OCI-LY3 (cell line): ENCODE data around the gene TRAPPC12.

Experiments used
- H2AFZ ChIP-seq: fragments of 200-600, 300-600 bp; shearing (Covaris generic); 2 replicates; pipeline ENCODE4 v1.6.0; 2014; ENCODE audit warnings: antibody characterized with exemption, low read depth, low read length
- H3K27ac ChIP-seq: fragments of 200-600, 300-600 bp; sonication (generic); 2 replicates; pipeline ENCODE4 v1.5.1; 2014; ENCODE audit warnings: mild to moderate bottlenecking, low read length, moderate library complexity, mixed read lengths
- H3K27me3 ChIP-seq: fragments of 200-600, 300-600 bp; sonication (generic); 2 replicates; pipeline ENCODE4 v1.6.1; 2014; ENCODE audit warnings: low read depth, low read length, mixed read lengths
- H3K36me3 ChIP-seq: fragments of 200-600, 300-600 bp; sonication (generic); replicated peaks from 2 replicates; pipeline ENCODE3; 2014; ENCODE audit warnings: low read depth, low read length, mixed read lengths
- H3K4me1 ChIP-seq: fragments of 300-600, 200-600 bp; sonication (generic); 2 replicates; pipeline ENCODE4 v1.6.1; 2014; ENCODE audit warnings: low read length, mixed read lengths
- H3K4me2 ChIP-seq: fragments of 200-600, 300-600 bp; sonication (generic); 2 replicates; pipeline ENCODE4 v1.6.1; 2014; ENCODE audit warnings: low read length, mixed read lengths
- H3K4me3 ChIP-seq: fragments of 300-600, 200-600 bp; sonication (generic); 2 replicates; pipeline ENCODE4 v1.5.1; 2014; ENCODE audit warnings: antibody characterized with exemption, mild to moderate bottlenecking, low read length, moderate library complexity
- H3K79me2 ChIP-seq: fragments of 300-600, 200-600 bp; shearing (Covaris generic); 2 replicates; pipeline ENCODE4 v1.6.1; 2014; ENCODE audit warnings: mild to moderate bottlenecking, low read length, mixed read lengths
- H3K9ac ChIP-seq: fragments of 300-600, 200-600 bp; shearing (Covaris generic); 2 replicates; pipeline ENCODE4 v1.6.0; 2014; ENCODE audit warnings: mild to moderate bottlenecking, low read length, moderate library complexity
- H3K9me3 ChIP-seq: fragments of 200-600, 300-600 bp; shearing (Covaris generic); 2 replicates; pipeline ENCODE4 v1.6.1; 2014; ENCODE audit warnings: low read length, mixed read lengths; ENCODE audit not compliant: insufficient read depth
- H4K20me1 ChIP-seq: fragments of 200-600, 300-600 bp; sonication (generic); 2 replicates; pipeline ENCODE4 v1.6.1; 2016; ENCODE audit warnings: low read length, mixed read lengths; ENCODE audit not compliant: insufficient read depth
- EZH2phosphoT487 ChIP-seq: fragments of 200-600 bp; shearing (Covaris generic); IDR thresholded peaks from 2 replicates; pipeline ENCODE4 v1.6.1; 2018; ENCODE audit warnings: antibody characterized with exemption, mixed run types, low read depth
- TF ChIP-seq, protein P1 (sequence below): fragments of 200-600, 300-600 bp; sonication (generic); IDR thresholded peaks from 2 replicates; pipeline ENCODE4 v1.5.1; 2014; ENCODE audit warnings: antibody characterized with exemption, low read length, low read depth

The TRAPPC12 gene

DNA sequence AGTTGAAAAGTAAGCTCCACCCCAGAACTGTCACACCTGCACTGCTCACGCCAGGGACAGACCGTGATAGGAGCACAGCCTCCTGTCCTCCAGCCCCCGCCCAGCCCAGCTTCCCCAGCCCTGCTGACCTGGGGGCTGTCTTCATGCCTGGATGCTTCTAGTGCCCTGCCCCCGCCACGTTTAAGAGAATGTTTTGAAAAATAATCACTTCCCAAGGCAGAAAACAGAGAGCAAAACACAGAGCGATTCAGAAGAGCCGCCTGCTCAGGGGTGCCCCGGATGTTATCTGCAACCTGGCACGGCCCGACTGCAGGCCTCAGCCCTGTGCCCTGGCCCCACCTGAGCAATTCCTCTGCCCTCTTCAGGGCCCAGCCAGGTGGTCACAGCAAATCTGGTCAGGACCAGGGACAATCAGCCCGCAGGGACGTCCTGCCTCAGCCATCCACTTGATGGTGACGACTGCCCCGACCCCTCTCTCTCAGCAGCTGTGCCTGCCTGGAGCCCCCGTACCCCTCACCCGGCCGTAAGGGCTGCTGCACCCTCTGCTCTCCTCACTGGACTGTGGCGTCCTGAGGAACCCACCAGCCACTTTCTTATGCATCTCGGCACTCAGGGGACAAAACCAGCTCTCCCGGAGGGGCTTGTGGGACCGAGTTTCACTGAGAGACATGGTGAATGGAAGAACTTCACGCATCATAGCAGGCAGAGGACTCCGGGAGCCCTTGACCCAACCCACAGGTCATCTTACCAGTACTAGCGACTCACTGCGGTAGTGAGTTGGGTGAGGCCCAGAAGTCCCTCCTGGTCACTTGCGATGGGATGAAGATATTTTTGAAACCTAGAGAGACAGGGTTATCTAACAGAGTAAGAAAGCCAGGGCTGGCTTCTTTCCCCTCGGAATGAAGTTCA is 109.6 kb downstream of the TRAPPC12 start:
- peaks cover 11% of the 10 kb centered on the region for H3K36me3 ChIP-seq
- H3K4me1 ChIP-seq: no peaks in the 10 kb centered on the region
- H4K20me1 ChIP-seq: no peaks in the 10 kb centered on the region
- no peak overlapping the region for H3K9ac ChIP-seq
- no peaks in the 10 kb centered on the region for H3K79me2 ChIP-seq
- H3K4me2 ChIP-seq: no peak overlapping the region
- H3K27ac ChIP-seq: no peak overlapping the region
- no peak for TF ChIP-seq EZH2phosphoT487
- TF ChIP-seq, protein P1, sequence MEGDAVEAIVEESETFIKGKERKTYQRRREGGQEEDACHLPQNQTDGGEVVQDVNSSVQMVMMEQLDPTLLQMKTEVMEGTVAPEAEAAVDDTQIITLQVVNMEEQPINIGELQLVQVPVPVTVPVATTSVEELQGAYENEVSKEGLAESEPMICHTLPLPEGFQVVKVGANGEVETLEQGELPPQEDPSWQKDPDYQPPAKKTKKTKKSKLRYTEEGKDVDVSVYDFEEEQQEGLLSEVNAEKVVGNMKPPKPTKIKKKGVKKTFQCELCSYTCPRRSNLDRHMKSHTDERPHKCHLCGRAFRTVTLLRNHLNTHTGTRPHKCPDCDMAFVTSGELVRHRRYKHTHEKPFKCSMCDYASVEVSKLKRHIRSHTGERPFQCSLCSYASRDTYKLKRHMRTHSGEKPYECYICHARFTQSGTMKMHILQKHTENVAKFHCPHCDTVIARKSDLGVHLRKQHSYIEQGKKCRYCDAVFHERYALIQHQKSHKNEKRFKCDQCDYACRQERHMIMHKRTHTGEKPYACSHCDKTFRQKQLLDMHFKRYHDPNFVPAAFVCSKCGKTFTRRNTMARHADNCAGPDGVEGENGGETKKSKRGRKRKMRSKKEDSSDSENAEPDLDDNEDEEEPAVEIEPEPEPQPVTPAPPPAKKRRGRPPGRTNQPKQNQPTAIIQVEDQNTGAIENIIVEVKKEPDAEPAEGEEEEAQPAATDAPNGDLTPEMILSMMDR: no peak
- no peaks in the 10 kb centered on the region for H3K27me3 ChIP-seq
- H3K4me3 ChIP-seq: no peak overlapping the region
- no peak overlapping the region for H2AFZ ChIP-seq
- no peaks in the 10 kb centered on the region for H3K9me3 ChIP-seq

DNA sequence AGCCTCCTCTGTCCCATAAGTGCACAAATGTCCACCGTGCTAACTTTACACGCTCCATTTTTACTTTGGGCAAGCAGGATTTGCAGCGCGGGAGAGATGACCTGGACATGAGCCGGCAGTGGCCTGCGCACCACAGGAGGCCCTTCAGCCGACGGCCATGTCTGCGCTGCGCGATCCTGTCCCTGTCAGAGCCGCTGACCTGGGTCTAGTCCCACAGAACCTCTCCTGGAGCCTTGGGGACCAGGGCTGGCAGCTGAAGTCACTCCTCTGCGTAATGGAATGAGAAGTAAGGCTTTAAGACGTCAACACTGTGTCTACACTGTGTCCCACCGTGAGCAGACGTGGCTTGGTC is 110.2 kb downstream of the TRAPPC12 start:
- no peak overlapping the region for H3K27ac ChIP-seq
- no peaks in the 10 kb centered on the region for H3K9me3 ChIP-seq
- no peaks in the 10 kb centered on the region for H3K4me1 ChIP-seq
- no peaks in the 10 kb centered on the region for H3K27me3 ChIP-seq
- peaks cover 11% of the 10 kb centered on the region for H3K36me3 ChIP-seq
- TF ChIP-seq EZH2phosphoT487: no peak
- TF ChIP-seq, protein P1: no peak
- H3K79me2 ChIP-seq: no peaks in the 10 kb centered on the region
- H4K20me1 ChIP-seq: no peaks in the 10 kb centered on the region
- no peak overlapping the region for H3K4me3 ChIP-seq
- H3K9ac ChIP-seq: no peak overlapping the region
- H3K4me2 ChIP-seq: no peak overlapping the region
- H2AFZ ChIP-seq: no peak overlapping the region

DNA sequence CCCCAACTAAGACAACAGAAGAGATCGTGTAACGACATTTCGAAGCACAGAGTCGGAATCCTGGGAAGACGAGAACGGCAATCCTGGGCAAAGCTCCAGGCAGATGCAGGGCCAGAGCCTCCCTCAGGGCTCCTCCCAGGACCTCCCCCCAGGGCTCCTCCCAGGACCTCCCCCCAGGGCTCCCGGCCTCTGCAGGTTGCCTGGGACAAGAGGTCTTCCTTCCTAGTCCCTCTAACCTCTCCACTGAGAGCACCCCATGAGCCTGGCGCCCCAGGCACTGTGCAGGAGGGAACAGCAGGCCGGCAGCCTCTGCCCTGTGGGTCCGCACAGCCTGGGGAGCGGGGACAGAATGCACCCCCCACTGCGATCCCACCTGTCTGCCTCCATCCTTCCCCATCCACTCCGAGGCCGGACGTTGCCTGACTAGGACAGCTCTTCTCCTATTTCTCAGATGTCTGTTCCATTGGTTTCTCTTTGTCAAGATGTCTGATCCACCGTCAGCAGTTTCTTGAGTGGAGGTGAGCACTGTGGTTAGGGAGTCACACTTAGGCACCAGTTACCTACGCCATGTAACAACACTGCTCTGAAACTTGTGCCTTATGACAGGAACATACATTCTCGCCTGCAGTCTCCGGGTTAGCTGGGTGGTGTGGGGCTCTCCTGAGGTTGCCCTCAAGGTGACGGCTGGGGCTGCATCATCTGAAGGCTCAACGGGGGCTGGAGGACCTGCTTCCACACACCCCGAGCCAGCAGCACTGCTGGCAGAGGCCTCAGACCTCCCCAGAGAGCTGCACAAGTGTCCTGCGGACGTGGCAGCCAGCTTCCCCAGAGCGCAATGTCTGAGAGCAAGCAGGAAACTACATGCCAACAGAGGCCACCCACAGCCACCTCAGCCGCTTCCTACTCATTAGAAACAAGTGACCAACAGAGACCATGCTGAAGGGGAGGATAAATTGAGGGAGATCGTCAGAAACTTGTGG is 111.0 kb downstream of the TRAPPC12 start:
- H3K4me1 ChIP-seq: no peaks in the 10 kb centered on the region
- H3K27me3 ChIP-seq: no peaks in the 10 kb centered on the region
- H3K4me3 ChIP-seq: no peak overlapping the region
- H2AFZ ChIP-seq: no peak overlapping the region
- no peaks in the 10 kb centered on the region for H4K20me1 ChIP-seq
- H3K27ac ChIP-seq: no peak overlapping the region
- no peaks in the 10 kb centered on the region for H3K9me3 ChIP-seq
- H3K36me3 ChIP-seq: peaks cover 17% of the 10 kb centered on the region
- H3K9ac ChIP-seq: no peak overlapping the region
- TF ChIP-seq EZH2phosphoT487: no peak
- TF ChIP-seq, protein P1: no peak
- no peaks in the 10 kb centered on the region for H3K79me2 ChIP-seq
- no peak overlapping the region for H3K4me2 ChIP-seq

DNA sequence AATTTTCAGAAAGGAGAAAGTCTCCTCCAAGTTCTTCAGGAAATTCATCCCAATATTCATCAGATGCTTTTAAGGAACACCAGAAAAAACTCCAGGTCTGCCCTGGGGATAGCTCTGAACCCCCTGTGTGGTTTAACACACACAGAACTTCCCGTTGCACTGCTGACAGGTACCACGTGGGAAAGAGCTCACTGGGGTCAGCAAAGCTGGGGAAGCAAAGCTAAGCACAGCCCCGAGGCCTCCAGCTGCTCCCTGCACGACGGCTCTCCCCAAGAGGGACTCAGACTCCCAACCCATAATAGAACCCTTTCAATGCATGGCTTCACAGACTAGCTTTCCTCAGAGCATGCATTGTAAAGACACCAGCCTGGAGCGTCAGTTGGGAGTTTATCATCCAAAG is 111.8 kb downstream of the TRAPPC12 start:
- Histone ChIP-seq H4K20me1 (no peaks in the 10 kb centered on the region), H3K36me3 (peaks cover 18% of the 10 kb centered on the region), H3K4me3 (no peak overlapping the region), H3K9ac (no peak overlapping the region), H3K4me1 (no peaks in the 10 kb centered on the region), H3K79me2 (no peaks in the 10 kb centered on the region), H3K27me3 (no peaks in the 10 kb centered on the region), H3K9me3 (no peaks in the 10 kb centered on the region), H3K4me2 (no peak overlapping the region), H3K27ac (no peak overlapping the region), H2AFZ (no peak overlapping the region)
- TF ChIP-seq, protein P1: no peak
- TF ChIP-seq EZH2phosphoT487: no peak
